Measurements from ENCODE around the gene PDE10A.
"Not testable (repeated sequence)": the region's sequence is repeated elsewhere in the genome, so short reads cannot be mapped to it uniquely, and the experiment has no call there.

The PDE10A gene

DNA sequence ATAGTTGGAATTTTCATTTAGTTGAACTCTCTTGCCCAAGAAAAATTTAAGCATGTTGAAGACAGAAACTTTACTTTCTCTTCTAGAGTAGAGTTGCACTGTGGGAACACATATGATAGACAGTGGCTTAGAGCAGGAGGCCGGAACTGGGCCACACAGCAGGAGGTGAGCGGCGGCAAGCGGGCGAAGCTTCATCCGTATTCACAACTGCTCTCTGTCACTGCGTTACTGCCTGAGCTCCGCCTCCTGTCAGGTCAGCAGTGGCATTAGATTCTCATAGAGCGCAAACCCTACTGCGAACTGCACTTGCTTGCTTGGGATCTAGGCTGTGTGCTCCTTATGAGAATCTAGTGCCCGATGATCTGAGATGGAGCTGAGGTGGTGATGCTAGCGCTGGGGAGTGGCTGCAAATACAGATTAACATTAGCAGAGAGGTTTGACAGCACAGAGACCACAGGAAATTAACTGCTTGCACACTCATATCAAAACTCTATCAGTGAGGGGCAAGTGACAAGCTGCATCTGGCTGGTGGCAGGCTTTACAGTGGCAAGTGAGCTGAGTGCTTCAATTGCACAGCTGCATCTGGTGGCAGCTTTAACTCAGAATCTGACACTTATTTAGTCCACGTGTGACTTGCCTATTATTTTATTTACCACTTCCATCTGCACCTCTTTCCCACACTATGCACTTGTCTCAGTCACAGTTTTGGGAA lies 178.7 kb downstream of the PDE10A start:
- no peaks in the 10 kb centered on the region for H3K9me3 Mint-ChIP-seq
- peaks cover 1% of the 10 kb centered on the region for H3K27me3 Mint-ChIP-seq
- H3K4me3 Mint-ChIP-seq: no peak overlapping the region
- H3K27ac Mint-ChIP-seq: no peak overlapping the region
- H3K36me3 Mint-ChIP-seq: no peaks in the 10 kb centered on the region
- H3K4me1 Mint-ChIP-seq: no peaks in the 10 kb centered on the region

DNA sequence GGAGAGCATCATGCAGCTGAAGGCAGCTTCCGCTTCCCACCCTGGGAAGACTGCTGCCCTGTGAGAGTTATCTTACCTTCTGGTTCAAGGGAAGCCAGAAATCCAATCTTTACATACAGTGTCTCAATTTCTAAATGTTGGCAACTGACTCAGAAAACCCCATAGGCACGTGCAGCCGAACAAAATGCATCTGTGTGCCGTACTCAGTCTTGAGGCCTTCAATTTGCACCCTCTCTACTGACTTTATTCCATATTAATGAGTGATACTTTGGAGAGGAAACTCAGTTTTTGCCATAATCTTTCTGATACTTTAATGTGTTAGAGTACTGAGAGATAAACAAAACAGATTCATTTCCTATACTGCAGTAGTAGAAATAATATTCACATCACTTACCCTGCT lies 181.1 kb downstream of the PDE10A start:
- H3K27me3 Mint-ChIP-seq: peaks cover 1% of the 10 kb centered on the region
- H3K9me3 Mint-ChIP-seq: no peaks in the 10 kb centered on the region
- no peaks in the 10 kb centered on the region for H3K4me1 Mint-ChIP-seq
- no peaks in the 10 kb centered on the region for H3K36me3 Mint-ChIP-seq
- no peak overlapping the region for H3K27ac Mint-ChIP-seq
- no peak overlapping the region for H3K4me3 Mint-ChIP-seq

DNA sequence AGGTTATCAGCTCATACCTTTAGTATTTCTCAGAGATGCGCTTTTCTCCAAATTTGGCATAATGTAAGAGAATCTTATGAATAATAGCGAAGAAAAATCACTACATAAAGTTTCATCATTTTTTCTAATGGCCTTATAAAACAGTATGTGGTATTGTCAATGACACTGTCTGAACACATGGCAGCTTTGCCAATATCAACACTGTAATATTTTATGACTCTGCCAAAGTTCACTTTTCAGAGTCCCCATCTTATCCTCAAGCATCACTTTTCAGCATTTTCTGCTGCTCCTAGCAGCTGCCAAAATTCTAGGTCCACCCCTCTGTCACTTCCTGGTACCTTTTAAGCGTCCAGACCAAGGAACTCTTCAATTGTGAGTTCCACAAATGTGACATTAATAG lies 182.1 kb downstream of the PDE10A start:
- Mint-ChIP-seq H3K36me3 (no peaks in the 10 kb centered on the region), H3K27ac (no peak overlapping the region), H3K27me3 (peaks cover 1% of the 10 kb centered on the region), H3K9me3 (peaks cover 4% of the 10 kb centered on the region), H3K4me1 (no peaks in the 10 kb centered on the region), H3K4me3 (no peak overlapping the region)

DNA sequence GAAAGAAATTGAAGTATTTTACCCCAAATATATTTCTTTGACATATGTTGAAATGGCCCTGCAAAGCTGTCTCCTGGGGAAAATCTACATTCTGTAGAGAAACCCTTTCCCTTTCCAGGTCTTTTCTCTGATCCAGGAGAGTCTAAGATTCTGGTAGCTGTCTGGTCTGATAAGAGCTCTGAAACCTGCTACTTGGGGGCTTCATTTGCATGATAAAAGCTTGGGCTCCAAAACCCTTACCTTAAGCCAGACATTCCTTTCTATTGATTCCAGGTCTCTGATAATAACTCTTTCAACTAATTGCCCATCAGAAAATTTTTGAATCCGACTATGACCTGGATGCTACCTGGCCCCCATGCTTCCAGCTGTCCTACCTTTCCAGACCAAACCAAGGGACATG lies 184.5 kb downstream of the PDE10A start:
- Mint-ChIP-seq H3K4me1 (no peaks in the 10 kb centered on the region), H3K27me3 (no peaks in the 10 kb centered on the region), H3K36me3 (no peaks in the 10 kb centered on the region), H3K27ac (no peak overlapping the region), H3K9me3 (peaks cover 6% of the 10 kb centered on the region), H3K4me3 (no peak overlapping the region)

DNA sequence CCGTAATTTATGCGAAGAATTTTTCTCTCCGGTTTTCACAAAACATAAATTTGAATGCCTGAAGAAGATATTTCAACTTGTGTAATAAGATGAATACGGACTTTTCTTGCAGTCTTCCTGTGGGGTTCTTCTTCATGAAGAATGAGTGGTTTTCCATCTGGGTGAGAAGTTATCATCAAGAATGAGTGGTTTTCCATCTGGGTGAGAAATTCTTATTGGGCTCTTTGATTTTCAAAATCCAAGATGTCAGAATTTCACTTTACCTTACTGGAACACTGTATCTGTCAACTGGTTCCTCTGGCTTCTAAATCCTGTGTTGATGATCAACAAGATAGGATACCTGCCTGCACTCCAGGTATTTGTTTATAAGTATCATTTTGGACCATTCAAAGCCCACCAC lies 193.6 kb downstream of the PDE10A start:
- Mint-ChIP-seq H3K27ac (no peak overlapping the region), H3K27me3 (no peaks in the 10 kb centered on the region), H3K4me1 (no peaks in the 10 kb centered on the region), H3K4me3 (no peak overlapping the region), H3K9me3 (peaks cover 12% of the 10 kb centered on the region), H3K36me3 (no peaks in the 10 kb centered on the region)

DNA sequence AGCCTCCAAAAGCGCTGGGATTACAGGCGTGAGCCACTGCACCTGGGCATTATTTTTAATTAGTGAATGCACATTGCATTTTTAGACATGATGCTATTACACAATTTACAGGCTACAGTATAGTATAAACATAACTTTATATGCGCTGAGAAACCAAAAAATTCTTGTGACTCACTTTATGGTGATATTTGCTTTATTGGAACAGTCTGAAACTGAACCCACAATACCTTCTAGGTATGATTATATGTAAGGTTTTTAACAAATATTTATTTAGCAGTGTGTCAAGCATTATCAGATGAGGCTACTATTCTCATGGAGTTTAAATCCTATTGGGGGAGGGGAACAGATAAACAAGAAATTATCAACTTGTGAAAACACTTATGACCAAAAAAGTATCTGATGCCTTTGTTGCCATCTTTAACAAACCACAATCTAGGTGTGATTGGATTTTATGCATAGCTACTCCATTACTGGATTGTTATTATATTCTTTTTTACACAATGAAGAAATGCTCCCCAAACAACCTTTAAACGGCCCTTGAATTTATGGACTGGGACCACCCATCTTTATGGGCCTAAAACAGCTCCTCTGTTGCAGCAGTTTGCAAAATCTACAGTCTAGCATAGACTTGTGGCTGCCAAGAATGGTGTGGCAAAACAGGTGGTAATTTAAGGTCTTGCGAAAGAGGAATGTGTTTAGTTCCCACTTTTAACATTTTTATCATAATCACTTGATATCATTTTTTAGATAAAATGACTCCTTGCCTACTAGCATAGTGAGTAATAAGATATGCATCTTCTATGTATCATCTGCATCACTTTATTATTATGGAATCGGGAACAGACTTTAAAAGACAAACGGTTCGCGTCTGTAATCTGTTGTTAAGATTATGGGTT lies 194.5 kb downstream of the PDE10A start:
- Mint-ChIP-seq H3K27me3 (no peaks in the 10 kb centered on the region), H3K27ac (no peak overlapping the region), H3K4me3 (no peak overlapping the region), H3K36me3 (no peaks in the 10 kb centered on the region), H3K9me3 (peaks cover 19% of the 10 kb centered on the region), H3K4me1 (no peaks in the 10 kb centered on the region)

DNA sequence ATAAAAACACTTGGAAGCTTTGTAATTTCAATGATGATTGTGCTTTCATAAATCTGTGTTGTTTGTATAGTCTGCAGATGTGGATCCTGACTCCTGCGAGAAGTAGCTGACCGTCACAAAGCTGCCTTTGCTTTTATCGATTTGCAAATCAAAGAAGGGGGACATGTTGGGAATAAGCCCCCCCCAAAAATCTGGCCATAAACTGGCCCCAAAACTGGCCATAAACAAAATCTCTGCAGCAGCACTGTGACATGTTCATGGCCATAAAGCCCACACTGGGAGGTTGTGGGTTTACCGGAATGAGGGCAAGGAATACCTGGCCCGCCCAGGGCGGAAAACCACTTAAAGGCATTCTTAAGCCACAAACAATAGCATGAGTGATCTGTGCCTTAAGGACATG lies 199.5 kb downstream of the PDE10A start:
- not testable (repeated sequence) for H3K4me3 Mint-ChIP-seq, H3K27me3 Mint-ChIP-seq, H3K27ac Mint-ChIP-seq, H3K4me1 Mint-ChIP-seq, H3K36me3 Mint-ChIP-seq
- peaks cover 29% of the 10 kb centered on the region for H3K9me3 Mint-ChIP-seq

DNA sequence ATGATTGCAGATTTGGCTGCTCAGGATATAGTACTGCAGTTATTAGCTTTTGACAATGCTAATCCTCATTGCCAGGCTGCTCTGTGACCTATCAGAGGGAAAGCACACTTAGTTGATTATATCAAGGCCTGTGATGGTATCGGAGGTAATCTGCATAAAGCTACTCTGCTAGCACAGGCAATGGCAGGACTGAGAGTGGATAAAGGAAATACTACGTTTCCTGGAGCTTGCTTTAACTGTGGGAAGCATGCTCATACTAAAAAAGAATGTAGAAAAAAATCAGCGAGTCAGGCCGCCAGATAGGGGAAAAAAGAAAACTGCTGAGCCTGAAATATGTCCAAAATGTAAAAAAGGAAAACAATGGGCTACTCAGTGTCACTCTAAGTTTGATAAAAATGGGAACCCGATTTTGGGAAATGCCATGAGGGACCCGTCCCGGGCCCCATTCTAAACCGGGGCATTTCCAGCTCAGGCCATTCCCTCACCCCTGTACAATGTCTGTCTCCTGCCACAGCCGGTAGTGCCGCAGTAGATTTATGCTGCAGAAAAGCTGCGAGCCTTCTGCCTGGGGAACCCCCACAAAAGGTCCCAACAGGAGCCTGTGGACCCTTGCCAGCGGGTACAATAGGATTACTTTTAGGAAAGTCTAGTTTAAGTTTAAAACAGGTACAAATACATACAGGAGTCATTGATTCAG lies 203.3 kb downstream of the PDE10A start:
- not testable (repeated sequence) for H3K36me3 Mint-ChIP-seq, H3K27ac Mint-ChIP-seq, H3K27me3 Mint-ChIP-seq, H3K4me1 Mint-ChIP-seq, H3K4me3 Mint-ChIP-seq
- H3K9me3 Mint-ChIP-seq: peaks cover 19% of the 10 kb centered on the region

DNA sequence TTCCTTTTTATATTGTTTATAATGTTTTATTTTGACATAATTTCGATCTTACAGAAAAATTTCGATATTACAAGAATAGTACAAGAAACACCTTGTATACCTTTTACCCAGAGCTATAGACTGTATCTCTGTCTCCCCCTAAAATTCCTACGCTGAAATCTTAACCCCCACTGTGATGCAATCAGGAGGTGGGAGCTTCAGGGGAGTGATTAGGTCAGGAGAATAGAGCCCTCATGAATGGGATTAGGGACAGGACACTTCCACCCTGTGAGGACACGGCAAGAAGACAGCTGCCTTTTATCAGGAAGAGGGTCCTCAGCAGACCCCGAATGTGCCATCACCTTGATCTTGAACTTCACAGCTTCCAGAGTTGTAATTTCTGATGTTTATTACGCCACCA lies 204.9 kb downstream of the PDE10A start:
- Mint-ChIP-seq H3K9me3 (peaks cover 10% of the 10 kb centered on the region), H3K4me1 (no peaks in the 10 kb centered on the region), H3K36me3 (no peaks in the 10 kb centered on the region), H3K27ac (no peak overlapping the region), H3K4me3 (no peak overlapping the region), H3K27me3 (peaks cover 3% of the 10 kb centered on the region)

DNA sequence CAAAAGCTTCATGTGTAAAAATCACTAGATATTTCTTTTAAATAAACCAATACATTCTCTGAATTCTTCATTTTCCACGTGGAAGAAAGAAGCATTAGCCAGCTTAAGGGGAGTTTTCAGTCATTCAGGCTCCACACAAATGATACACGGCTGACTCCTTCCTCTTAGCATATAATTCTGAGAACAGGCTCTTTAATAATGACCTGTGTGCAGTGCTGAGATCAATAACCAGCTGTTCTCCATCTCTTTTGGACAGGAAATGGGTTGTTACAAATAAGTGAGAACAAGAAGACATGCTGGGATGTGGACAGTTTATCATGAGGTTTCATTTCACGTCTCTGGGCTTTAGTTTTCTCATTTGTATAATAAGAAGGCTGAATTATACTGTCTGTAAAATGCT lies 206.8 kb downstream of the PDE10A start:
- Mint-ChIP-seq H3K4me3 (no peak overlapping the region), H3K9me3 (no peaks in the 10 kb centered on the region), H3K36me3 (no peaks in the 10 kb centered on the region), H3K27ac (no peak overlapping the region), H3K27me3 (peaks cover 3% of the 10 kb centered on the region), H3K4me1 (no peaks in the 10 kb centered on the region)

DNA sequence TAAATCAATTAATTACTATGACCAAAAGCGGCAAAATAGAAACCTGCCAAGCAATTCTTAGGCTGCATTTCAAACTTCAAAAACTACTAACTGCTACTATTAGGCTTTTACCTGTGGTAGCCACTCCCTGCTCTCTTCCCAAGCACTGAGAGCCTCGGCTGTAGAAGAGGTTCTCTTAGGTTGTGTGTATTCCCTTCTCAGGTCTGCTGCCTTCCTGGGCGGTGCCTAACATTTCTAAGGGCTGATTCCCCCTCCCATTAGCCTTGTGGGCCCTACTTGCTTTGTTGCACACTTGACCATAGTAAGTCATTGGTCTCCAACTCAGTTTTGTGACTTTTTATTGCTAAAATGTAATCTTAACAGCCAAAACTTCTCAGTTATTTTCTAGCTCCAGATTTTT lies 207.6 kb downstream of the PDE10A start:
- Mint-ChIP-seq H3K4me1 (no peaks in the 10 kb centered on the region), H3K4me3 (no peak overlapping the region), H3K27ac (no peak overlapping the region), H3K36me3 (no peaks in the 10 kb centered on the region), H3K27me3 (peaks cover 3% of the 10 kb centered on the region), H3K9me3 (no peaks in the 10 kb centered on the region)

DNA sequence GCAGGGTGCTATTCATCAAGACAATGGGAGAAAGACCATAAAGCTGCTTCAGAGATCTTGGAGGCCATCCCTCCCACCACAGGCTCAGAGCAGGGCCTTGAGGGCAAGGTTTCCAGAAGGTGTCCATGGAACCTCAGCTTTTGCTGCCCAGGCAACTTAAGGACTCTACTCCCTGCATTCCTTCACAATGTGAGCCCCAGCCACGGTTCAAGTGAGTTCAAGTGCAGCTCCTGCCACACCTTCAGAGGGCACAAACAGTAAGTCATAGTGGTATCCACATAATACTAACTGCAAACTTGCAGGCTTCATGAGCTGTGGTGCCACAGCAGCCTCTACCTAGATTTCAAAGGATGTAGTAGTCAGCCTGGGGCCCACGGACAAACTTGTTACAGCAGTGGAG lies 209.6 kb downstream of the PDE10A start:
- Mint-ChIP-seq H3K36me3 (no peaks in the 10 kb centered on the region), H3K4me1 (no peaks in the 10 kb centered on the region), H3K27ac (no peak overlapping the region), H3K4me3 (no peak overlapping the region), H3K27me3 (no peaks in the 10 kb centered on the region), H3K9me3 (no peaks in the 10 kb centered on the region)

DNA sequence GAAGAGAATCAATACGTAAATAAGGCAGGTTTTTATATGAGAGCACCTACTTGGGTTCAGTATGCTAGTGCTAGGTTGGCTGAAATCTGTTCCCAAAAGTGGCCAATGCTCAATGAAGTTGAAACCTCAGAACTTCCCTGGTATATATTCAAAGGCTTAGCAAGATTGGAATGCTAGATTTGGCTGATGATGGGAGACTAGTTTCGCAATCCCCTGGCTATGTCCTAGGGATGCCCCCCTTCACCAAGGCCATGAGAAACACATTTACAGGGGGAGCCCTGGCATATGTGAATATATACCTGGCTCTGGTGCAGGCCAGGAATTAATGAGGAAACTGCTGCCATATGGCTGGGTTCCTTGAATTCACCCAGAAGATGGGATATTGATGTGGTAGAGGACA lies 211.2 kb downstream of the PDE10A start:
- Mint-ChIP-seq H3K36me3 (no peaks in the 10 kb centered on the region), H3K4me3 (no peak overlapping the region), H3K27me3 (no peaks in the 10 kb centered on the region), H3K27ac (no peak overlapping the region), H3K9me3 (no peaks in the 10 kb centered on the region), H3K4me1 (no peaks in the 10 kb centered on the region)

DNA sequence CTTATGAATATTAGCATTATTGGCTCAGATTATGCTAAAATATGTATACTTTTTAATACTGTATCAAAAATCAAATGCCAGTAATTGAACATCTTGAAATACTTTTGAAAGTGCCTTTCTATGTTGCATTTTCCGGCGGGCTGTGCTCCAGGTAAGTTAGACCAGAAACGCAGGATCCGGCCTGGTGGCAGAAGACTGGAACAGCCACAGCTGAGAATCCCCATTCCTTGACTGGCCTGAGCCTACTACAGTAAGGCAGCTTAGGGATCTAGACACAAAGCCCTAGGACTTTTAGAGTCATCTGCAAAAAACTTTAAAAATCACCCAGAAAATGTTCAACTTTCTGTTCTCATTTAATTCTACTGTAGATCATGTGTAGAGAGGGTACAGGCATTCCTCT lies 214.8 kb downstream of the PDE10A start:
- no peaks in the 10 kb centered on the region for H3K9me3 Mint-ChIP-seq
- no peaks in the 10 kb centered on the region for H3K4me1 Mint-ChIP-seq
- no peak overlapping the region for H3K4me3 Mint-ChIP-seq
- H3K36me3 Mint-ChIP-seq: no peaks in the 10 kb centered on the region
- H3K27ac Mint-ChIP-seq: no peak overlapping the region
- H3K27me3 Mint-ChIP-seq: no peaks in the 10 kb centered on the region

DNA sequence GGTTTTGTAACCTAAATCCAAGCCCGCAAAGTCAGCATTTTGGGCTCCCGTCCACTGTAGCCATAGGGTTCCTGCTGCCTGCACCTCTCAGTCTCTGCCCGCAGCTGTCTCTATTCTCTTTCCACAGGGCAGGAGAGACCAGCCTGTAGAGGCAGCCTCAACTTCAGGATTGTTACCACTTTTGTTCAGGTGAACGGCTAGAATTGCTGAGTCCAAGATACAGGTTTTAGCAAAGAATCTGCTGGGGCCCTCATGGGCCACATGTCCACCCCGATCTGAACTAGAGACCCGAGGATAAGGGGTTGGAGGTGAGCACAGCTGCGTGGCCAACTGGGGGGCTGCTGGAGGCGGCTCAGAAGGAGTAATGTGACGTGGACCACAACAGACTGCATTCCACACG lies 215.9 kb downstream of the PDE10A start:
- H3K27ac Mint-ChIP-seq: no peak overlapping the region
- no peaks in the 10 kb centered on the region for H3K36me3 Mint-ChIP-seq
- H3K4me1 Mint-ChIP-seq: no peaks in the 10 kb centered on the region
- no peaks in the 10 kb centered on the region for H3K27me3 Mint-ChIP-seq
- H3K9me3 Mint-ChIP-seq: no peaks in the 10 kb centered on the region
- H3K4me3 Mint-ChIP-seq: no peak overlapping the region

DNA sequence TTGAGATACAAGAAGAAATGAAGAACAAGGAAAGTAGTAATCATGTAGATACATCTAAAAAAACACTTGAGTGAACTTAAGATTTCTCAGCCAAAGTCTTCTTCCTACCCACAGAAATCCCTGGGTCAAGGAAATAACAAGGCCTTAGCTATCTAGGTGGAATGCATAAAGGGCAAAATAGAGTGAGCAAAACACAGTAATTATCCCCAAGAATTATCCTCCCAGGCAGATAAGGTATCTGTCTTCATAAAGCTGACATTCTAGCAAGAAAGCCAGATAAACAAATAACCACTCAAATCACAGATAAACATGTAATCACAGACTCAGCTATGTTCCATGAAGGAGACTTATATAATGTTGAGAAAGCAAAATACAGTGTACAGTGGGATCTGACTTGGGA lies 216.7 kb downstream of the PDE10A start:
- Mint-ChIP-seq H3K36me3 (no peaks in the 10 kb centered on the region), H3K4me1 (no peaks in the 10 kb centered on the region), H3K27me3 (no peaks in the 10 kb centered on the region), H3K27ac (no peak overlapping the region), H3K4me3 (no peak overlapping the region), H3K9me3 (no peaks in the 10 kb centered on the region)

All from activated naive CD4-positive, alpha-beta T cell treated with anti-CD3 and anti-CD28 coated beads, Interleukin-2, amount 50 U/mL, for 24 hours (primary cell).